Calu3 (cell line): ENCODE measurements around the gene SNX33. TPM values are rescaled to one million over a fixed set of nuclear protein-coding genes. Genes with fewer than 3 reads are reported as not detected.

Experiments used
- BruUV-seq: library from RNA; stranded (reverse); fragments of 400-500 nt; replicated peaks from 2 replicates; lab custom pipeline; 2021; lab: Mats Ljungman, UMichigan
- CTCF ChIA-PET: fragments of 300-600 bp; sonication (Branson Sonifier 250); formaldehyde crosslinking; loops from one replicate; lab custom pipeline; 2022; ENCODE audit warnings: antibody characterized with exemption; lab: Charles Lee
- DNase-seq: peaks from one replicate; pipeline ENCODE4 v3.0.0; 2022
- H3K27ac Mint-ChIP-seq: one replicate; pipeline ENCODE4 v1.8.0; 2022; ENCODE audit warnings: mixed read lengths; ENCODE audit not compliant: unreplicated experiment
- H3K27me3 Mint-ChIP-seq: one replicate; pipeline ENCODE4 v1.8.0; 2022; ENCODE audit warnings: mixed read lengths; ENCODE audit not compliant: unreplicated experiment
- H3K36me3 Mint-ChIP-seq: one replicate; pipeline ENCODE4 v1.8.0; 2022; ENCODE audit warnings: mild to moderate bottlenecking, moderate library complexity, mixed read lengths; ENCODE audit not compliant: insufficient read depth, unreplicated experiment
- H3K4me1 Mint-ChIP-seq: one replicate; pipeline ENCODE4 v1.8.0; 2022; ENCODE audit warnings: mild to moderate bottlenecking, low read depth, mixed read lengths; ENCODE audit not compliant: unreplicated experiment
- H3K4me3 Mint-ChIP-seq: one replicate; pipeline ENCODE4 v1.8.0; 2022; ENCODE audit warnings: mild to moderate bottlenecking, low read depth, moderate library complexity, mixed read lengths; ENCODE audit not compliant: unreplicated experiment
- H3K9me3 Mint-ChIP-seq: one replicate; pipeline ENCODE4 v1.8.0; 2022; ENCODE audit warnings: low read depth, mixed read lengths; ENCODE audit not compliant: unreplicated experiment
- CTCF ChIP-seq: fragments of 200-600 bp; IDR thresholded peaks from one replicate; pipeline ENCODE4 v1.8.0; 2022; ENCODE audit warnings: antibody characterized with exemption; ENCODE audit not compliant: unreplicated experiment
- intact Hi-C: fragments of 100-400 bp; cut with micrococcal nuclease; formaldehyde crosslinking; loops from one replicate; pipeline ENCODE4 v1.10.0; 2022; ENCODE audit not compliant: unreplicated experiment
- total RNA-seq: library from RNA; stranded (reverse); gene quantifications from 2 replicates; pipeline ENCODE4 v1.2.3, GENCODE V29; 2022

SNX33 gene
- total RNA-seq, 1 experiment from 2014 or later: 23.2 TPM

- intact Hi-C loops: no loop called here
- DNase-seq: no peak
- TF ChIP-seq CTCF: no peak
- Mint-ChIP-seq H3K27me3 (no peaks in the 10 kb centered on the region), H3K4me3 (no peak overlapping the region), H3K27ac (no peak overlapping the region), H3K4me1 (peaks cover 47% of the 10 kb centered on the region), H3K9me3 (no peaks in the 10 kb centered on the region), H3K36me3 (peaks cover 48% of the 10 kb centered on the region)
- BruUV-seq: no TSS peak
- CTCF ChIA-PET: no interaction called here
These were observed 5.7 kb downstream of the SNX33 start for GRCh38 chr15:75653347-75653913.

GRCh38 chr15:75654201-75654907, 6.6 kb downstream of the SNX33 start:
- TF ChIP-seq CTCF: no peak
- H3K36me3 Mint-ChIP-seq: peaks cover 40% of the 10 kb centered on the region
- H3K4me1 Mint-ChIP-seq: peaks cover 48% of the 10 kb centered on the region
- CTCF ChIA-PET: interaction anchor here (1.0 kb wide), 1 partner anchor 13 kb away, joined by 4 read pairs; no protein-coding TSS in a partner anchor
- intact Hi-C loops: no loop called here
- H3K27me3 Mint-ChIP-seq: no peaks in the 10 kb centered on the region
- DNase-seq: no peak
- BruUV-seq: no TSS peak
- no peak overlapping the region for H3K27ac Mint-ChIP-seq
- H3K9me3 Mint-ChIP-seq: no peaks in the 10 kb centered on the region
- H3K4me3 Mint-ChIP-seq: no peak overlapping the region

- Mint-ChIP-seq H3K36me3 (peaks cover 29% of the 10 kb centered on the region), H3K27me3 (no peaks in the 10 kb centered on the region), H3K4me3 (no peak overlapping the region), H3K9me3 (no peaks in the 10 kb centered on the region), H3K4me1 (peaks cover 44% of the 10 kb centered on the region), H3K27ac (no peak overlapping the region)
- CTCF ChIA-PET: no interaction called here
- intact Hi-C loops: no loop called here
- no peak for TF ChIP-seq CTCF
- no TSS peak for BruUV-seq
- no peak for DNase-seq
These were observed 8.2 kb downstream of the SNX33 start for GRCh38 chr15:75655931-75656330.

GRCh38 chr15:75656331-75656730, 8.6 kb downstream of the SNX33 start:
- H3K4me3 Mint-ChIP-seq: no peak overlapping the region

More at GRCh38 chr15:75656331-75656730, 8.6 kb downstream of the SNX33 start:
- DNase-seq: no peak
- Mint-ChIP-seq H3K36me3 (peaks cover 29% of the 10 kb centered on the region), H3K27ac (no peak overlapping the region), H3K9me3 (no peaks in the 10 kb centered on the region), H3K27me3 (no peaks in the 10 kb centered on the region), H3K4me1 (peaks cover 44% of the 10 kb centered on the region)
- no TSS peak for BruUV-seq
- no peak for TF ChIP-seq CTCF
- intact Hi-C loops: no loop called here
- CTCF ChIA-PET: no interaction called here
